CD4-positive, alpha-beta T cell treated with Interferon alpha-2 for 1 hour (primary cell): ENCODE measurements around the gene LRP6.
"Not testable (repeated sequence)": the region's sequence is repeated elsewhere in the genome, so short reads cannot be mapped to it uniquely, and the experiment has no call there.

Experiments
- DNase-seq, 2 donors: peaks; one replicate each; pipeline ENCODE4 v3.0.0-alpha.2; 2020 to 2022

Gene LRP6

GRCh38 chr12:12266873-12267741 lies at the start of gene LRP6:
Gene LRP6, minus strand, starts transcription at chr12:12267044. Its CDS starts 309 bp downstream, at chr12:12266735.
- peak; percentile 60 to 75 for DNase-seq

GRCh38 chr12:12315838-12316237 lies 49.0 kb upstream of the LRP6 start:
- no peak for DNase-seq

- DNase-seq, result not testable (repeated sequence)
Measured at GRCh38 chr12:12310695-12311094, 43.9 kb upstream of the LRP6 start.

- no peak for DNase-seq
Measured at GRCh38 chr12:12305568-12306300, 38.9 kb upstream of the LRP6 start.

- no peak for DNase-seq
Measured at GRCh38 chr12:12302976-12303375, 36.1 kb upstream of the LRP6 start.

- no peak for DNase-seq
Measured at GRCh38 chr12:12301122-12301521, 34.3 kb upstream of the LRP6 start.

DNA sequence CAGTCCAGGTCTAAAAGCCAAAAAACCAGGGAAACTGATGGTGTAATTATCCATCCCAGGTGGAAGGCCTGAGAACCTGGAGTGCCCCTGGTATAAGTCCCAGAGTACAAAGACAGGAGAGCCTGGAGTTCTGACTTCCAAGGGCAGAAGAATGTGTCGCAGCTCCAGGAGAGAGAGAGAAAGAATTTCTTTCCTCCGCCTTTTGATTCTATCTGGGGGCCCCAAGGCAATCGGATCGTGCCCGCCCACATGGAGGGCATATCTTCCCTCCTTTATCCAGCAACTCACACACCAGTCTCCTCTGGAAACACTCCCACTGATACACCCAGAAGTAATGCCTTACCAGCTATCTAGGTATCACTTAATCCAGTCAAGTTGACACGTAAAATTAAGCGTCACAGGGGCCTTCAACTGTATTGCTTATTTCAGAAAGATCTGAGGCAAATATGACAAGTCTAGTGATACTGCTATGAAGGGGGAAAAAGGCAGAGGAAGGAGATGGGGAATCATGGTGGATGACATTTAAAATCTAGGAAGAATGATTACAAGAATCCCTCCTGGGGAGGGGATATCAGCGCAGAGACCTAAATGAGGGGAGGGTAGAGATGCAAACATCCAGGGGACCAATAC lies 30.5 kb upstream of the LRP6 start:
- DNase-seq, result no peak

DNA sequence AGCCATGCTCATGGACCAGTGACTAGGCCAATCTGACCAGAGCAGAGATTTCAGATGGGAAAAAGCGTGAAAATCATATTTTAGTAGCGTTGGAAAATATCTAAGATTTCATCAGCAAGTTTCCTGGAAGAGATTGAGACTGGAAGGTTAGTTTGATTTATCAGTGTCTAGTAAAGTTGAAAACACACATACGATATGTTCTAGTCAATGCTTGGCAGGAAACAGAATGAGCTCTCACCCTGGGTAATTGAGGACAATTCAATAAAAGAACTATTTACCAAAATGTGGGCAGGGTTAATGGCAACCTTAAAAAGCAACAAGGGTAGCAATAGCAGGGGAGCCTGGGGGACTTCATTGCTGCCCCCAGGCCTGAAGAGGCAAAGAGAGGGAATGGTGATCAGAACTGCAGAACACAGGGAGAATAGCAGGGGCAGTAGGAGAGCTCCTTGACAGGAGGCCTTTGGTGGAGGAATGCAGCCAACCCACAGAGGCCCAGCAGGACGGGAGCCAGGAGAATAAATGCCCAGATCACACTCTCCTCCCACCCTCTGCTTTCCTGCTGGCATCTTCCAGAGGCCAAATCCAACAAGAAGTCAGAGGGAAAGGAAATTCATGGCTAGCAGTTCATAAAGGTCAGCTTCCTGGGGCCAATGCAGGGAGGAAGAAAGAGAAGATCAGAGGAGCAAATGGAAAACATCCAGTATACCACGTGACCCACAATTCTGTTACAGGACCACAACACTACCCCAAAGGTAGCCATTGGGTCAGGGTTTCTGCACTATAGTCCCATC lies 27.6 kb upstream of the LRP6 start:
- no peak for DNase-seq

DNA sequence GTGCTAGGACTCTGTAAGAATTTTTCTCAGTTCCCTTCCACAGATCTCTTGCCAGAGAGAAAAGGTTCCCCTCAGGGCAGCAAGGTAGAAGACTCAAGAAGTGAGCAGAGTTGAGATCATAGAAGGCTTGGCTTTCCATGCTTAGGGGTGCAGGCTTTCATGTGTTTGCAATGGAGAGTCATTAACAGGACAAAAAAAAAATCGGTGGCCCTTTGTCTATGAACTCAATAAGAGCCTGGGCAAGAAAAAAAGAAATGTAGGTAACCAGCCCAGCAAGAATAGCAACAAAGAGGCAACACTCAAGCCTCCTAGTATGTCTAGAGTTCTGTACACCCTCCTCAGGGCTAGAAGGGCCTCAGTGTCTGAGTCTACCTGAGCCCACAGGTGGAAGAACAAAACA lies 23.4 kb upstream of the LRP6 start:
- DNase-seq, result no peak

DNA sequence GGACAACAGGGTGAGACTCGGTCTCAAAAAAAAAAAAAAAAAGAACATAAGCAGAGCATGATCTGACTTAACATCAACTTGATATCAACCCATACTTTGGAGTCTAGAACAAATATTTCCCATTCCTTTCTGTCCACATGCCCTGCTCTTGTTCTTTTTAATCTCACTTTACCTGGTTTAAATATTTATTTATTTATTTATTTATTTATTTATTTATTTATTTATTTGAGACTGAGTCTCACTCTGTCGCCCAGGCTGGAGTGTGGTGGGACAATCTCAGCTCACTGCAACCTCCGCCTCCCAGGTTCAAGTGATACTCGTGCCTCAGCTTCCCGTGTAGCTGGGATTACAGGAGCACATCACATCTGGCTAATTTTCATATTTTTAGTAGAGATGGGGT lies 19.6 kb upstream of the LRP6 start:
- no peak for DNase-seq

DNA sequence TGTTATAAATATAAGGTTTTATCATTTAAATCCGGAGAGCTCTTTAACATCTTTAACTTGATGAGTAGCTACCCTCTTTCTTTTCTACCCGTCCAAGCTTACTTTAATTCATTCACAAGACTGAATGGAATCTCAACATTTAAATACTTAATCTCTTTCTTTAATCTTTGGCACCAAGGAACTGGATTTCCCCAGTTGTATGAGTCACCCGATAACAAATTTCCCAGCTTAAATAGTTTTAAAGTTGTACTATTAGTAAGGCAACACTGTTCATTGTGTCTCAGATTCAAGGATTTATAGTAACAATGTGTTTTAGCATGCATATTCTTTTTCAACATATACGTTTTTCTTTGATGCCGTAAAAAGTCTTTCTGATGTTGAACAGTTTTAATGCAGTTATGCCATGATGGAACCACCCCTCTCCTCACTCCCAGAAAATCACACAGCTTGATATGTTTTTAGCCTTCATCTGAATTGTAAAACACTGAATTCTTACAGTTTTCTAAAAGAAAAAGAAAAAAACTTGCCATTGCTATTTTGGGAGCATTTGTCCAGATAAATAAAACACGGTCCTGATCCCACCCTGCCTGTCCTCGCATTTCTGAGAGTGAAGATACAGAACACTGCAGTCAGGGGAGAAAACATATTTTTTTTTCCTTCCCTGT lies 16.0 kb upstream of the LRP6 start:
- DNase-seq, result no peak

DNA sequence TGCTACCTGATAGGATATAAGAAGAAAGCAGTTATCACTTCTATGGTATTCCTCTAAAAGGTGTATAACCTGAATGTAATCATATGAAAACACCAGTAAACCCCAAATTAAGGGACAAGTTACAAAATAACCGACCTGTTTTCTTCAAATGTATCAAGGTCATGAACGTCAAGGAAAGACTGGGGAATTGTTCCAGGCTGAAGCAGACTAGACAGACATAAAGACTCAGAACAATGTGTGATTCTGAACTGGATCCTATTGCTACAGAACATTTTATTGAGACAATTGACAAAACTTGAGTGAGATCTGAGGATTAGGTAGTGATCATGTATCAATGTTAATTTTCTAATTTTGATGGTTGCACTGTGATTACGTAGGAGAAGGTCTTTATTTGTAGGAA lies 15.4 kb upstream of the LRP6 start:
- no peak for DNase-seq

DNA sequence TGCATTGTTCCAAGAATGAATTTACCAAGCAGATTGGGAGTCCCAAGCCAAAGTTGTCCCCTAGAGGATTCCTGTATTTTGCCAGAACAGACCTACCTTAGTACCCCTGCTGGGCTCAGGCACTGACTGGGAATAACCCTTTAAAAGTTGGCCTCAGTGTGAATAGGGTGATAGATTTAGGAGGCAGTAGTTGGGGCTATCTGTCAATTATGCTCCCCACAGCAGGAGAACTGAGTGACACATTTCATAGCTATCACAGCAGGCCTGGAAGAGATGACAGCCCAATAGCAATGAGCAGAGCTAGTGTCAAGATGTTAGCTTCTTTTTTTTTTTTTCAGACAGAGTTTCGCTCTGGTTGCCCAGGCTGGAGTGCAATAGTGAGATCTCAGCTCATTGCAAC lies 14.3 kb upstream of the LRP6 start:
- no peak for DNase-seq

- no peak for DNase-seq
Measured at GRCh38 chr12:12278899-12279298, 12.1 kb upstream of the LRP6 start.

GRCh38 chr12:12275874-12276273 lies 9.0 kb upstream of the LRP6 start:
- no peak for DNase-seq

- DNase-seq, result no peak
Measured at GRCh38 chr12:12273291-12273957, 6.6 kb upstream of the LRP6 start.

DNA sequence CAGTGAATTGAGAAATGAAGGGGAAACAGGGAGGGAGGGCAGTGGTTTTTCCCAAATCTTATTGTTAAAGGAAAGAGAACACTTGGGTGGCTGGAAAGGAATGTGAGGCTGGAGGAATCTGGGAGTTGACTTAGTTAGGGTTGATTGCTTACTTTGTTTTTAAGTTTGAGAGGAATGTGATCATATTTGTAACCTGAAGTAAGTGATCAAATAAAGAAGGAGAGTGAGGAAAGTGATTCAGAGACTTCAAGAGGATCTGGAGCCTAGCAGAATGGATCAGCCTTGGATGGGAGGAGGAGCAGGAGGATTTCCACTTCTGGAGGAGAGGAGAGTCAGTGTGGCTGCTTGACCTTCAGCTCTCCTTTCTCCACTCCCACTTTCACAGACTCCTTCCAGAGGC lies 6.0 kb upstream of the LRP6 start:
- DNase-seq, result no peak

DNA sequence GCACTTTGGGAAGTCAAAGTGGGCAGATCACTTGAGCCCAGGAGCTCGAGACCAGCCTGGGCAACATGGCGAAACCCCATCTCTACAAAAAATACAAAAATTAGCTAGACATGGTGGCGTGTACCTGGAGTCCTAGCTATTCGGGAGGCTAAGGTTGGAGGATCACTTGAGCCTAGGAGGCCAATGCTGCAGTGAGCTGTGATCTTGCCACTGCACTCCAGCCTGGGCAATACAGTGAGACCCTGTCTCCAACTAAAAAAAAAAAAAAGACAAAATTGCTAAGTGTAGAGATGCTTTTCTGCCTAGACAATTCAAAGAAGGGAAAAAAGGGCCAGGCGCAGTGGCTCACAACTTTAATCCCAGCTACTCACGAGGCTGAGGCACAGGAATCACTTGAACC lies 3.4 kb upstream of the LRP6 start:
- DNase-seq, result no peak

- DNase-seq, result no peak
Measured at GRCh38 chr12:12267742-12268200, 927 bp upstream of the LRP6 start.

GRCh38 chr12:12266389-12266872 lies 413 bp downstream of the LRP6 start:
- DNase-seq, result no peak
